GM18873 (cell line): ENCODE data around the gene MZF1.

Experiments
- ATAC-seq: cut with Tn5 transposase; IDR thresholded peaks from one replicate; pipeline ENCODE4 v1.9.1; 2021; ENCODE audit warnings: mild to moderate bottlenecking, moderate library complexity, moderate number of reproducible peaks; ENCODE audit not compliant: unreplicated experiment, low FRiP score

MZF1 gene

GRCh38 chr19:58515259-58515658 is 57.9 kb downstream of the MZF1 start:
- ATAC-seq, result no peak

DNA sequence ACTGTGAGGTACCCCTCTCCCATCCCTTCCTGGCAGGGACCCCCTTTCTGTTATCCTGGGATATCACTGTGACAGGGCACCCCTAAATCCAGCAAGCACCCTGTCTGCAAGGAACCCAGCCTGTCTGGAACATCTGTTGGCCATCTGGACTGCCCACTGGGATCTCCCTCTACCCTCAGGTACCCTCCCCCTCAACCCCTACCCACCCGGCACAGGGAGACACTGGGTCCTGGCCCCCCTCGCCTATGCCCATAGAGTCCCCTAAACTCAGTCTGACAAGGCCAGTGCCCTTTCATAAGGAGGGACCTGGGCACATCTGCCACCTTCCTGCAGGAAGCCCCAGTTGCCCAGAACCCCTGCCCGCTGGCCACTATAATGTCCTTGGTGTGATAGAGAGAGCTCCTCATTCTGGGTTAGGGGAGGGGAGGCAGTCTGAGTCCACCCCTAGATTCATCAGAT is 58.5 kb downstream of the MZF1 start:
- ATAC-seq, result no peak

DNA sequence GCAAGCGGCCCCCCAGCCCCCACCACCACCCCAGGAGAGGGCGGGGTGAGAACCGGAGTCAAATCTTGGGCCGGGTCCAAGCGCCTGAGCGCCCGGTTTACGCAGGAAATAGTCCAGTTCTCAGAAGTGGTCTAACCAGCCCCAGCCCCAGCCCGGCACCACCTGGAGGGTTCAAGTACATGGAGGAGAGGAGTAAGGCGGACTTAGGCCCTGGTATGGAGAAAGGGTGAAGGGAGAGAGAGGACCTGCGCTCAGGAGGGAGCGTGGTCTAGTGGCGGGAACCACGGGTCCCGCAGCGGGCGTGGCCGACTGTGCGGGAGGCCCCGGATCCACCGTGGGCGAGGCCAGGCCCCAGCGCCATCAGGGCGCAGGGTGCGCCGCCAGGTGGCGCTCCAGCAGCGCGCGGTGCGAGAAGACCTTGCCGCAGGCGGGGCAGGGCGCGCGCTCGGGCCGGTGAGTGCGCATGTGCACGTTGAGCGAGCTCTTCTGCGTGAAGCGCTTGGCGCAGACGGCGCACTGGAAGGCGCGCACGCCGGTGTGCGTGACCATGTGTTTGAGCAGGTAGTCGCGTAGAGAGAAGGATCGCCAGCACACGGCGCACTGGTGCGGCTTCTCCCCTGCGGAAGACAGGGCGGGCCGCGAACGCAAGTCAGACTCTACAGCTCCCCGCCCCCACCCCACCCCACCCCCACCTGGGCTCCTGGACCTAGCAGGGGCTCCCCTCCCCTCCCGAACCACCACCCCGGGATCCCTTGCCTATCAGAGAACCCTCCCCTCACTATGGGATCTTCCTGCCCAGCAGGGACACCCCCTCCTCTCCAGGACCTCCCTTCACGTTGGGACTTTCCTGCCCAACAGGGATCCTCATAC is 59.2 kb downstream of the MZF1 start:
- peak; percentile 43 for ATAC-seq

- ATAC-seq, result no peak
These were observed 59.9 kb downstream of the MZF1 start for GRCh38 chr19:58513213-58513693.
